K562 (cell line): ENCODE data around the gene ARMH1. TPM values are rescaled to one million over a fixed set of nuclear protein-coding genes. Genes with fewer than 3 reads are reported as not detected.

Experiments
- ARHGAP35 ChIP-seq: fragments of 450-650 bp; IDR thresholded peaks from 2 replicates; pipeline ENCODE4 v1.6.1; 2018; ENCODE audit not compliant: partially characterized antibody
- CC2D1A ChIP-seq: fragments of 450-650 bp; IDR thresholded peaks from 2 replicates; pipeline ENCODE4 v1.6.1; 2017; ENCODE audit warnings: mild to moderate bottlenecking
- DIDO1 ChIP-seq: fragments of 450-650 bp; IDR thresholded peaks from 2 replicates; pipeline ENCODE4 v1.6.1; 2016; ENCODE audit warnings: low read depth, missing biosample characterization, missing genetic modification characterization
- HDAC3 ChIP-seq: fragments of 450-650 bp; IDR thresholded peaks from 2 replicates; pipeline ENCODE4 v1.6.1; 2018; ENCODE audit warnings: borderline replicate concordance, mild to moderate bottlenecking, moderate library complexity; ENCODE audit not compliant: partially characterized antibody
- HNRNPLL ChIP-seq: fragments of 200-400 bp; formaldehyde crosslinking; IDR thresholded peaks from 2 replicates; pipeline ENCODE4 v1.6.1; 2017; ENCODE audit warnings: low read length, low read depth, mild to moderate bottlenecking; ENCODE audit not compliant: poor library complexity, severe bottlenecking
- KLF13 ChIP-seq: fragments of 450-650 bp; IDR thresholded peaks from 2 replicates; pipeline ENCODE4 v1.6.1; 2016; ENCODE audit warnings: missing genetic modification characterization, low read depth, mild to moderate bottlenecking, missing compliant biosample characterization, moderate library complexity, borderline replicate concordance
- MEF2D ChIP-seq: conservative IDR thresholded peaks from 2 replicates; pipeline ENCODE4 v1.6.1; 2016; ENCODE audit warnings: low read depth, missing genetic modification characterization, missing compliant biosample characterization
- MTA2 ChIP-seq: fragments of 450-650 bp; IDR thresholded peaks from 2 replicates; pipeline ENCODE4 v1.6.1; 2016; ENCODE audit warnings: low read depth
- PHF8 ChIP-seq: fragments of 200-600 bp; sonication (generic); IDR thresholded peaks from 2 replicates; pipeline ENCODE4 v1.6.1; 2012; ENCODE audit warnings: mixed run types, mild to moderate bottlenecking, inconsistent platforms, low read length, moderate library complexity, borderline replicate concordance
- RFX7 ChIP-seq: fragments of 250-450 bp; sonication (Bioruptor Pico); IDR thresholded peaks from 2 replicates; pipeline ENCODE4 v1.5.1; 2021; ENCODE audit warnings: mild to moderate bottlenecking
- RHOXF2B ChIP-seq: fragments of 250-450 bp; sonication (Bioruptor Pico); conservative IDR thresholded peaks from 2 replicates; pipeline ENCODE4 v1.5.1; 2021
- XRCC5 ChIP-seq: fragments of 200-400 bp; formaldehyde crosslinking; IDR thresholded peaks from 2 replicates; pipeline ENCODE4 v1.6.1; 2017; ENCODE audit warnings: low read depth, mild to moderate bottlenecking, low read length
- ZNF311 ChIP-seq: fragments of 250-450 bp; sonication (Bioruptor Pico); IDR thresholded peaks from 2 replicates; pipeline ENCODE4 v1.4.0; 2020; ENCODE audit warnings: mild to moderate bottlenecking, moderate library complexity
- ZNF384 ChIP-seq: IDR thresholded peaks from 2 replicates; pipeline ENCODE4 v1.6.1; 2012; ENCODE audit warnings: low read depth, low read length, improper control_type of control experiment
- ZNF41 ChIP-seq: fragments of 250-450 bp; sonication (Bioruptor Pico); conservative IDR thresholded peaks from 2 replicates; pipeline ENCODE4 v1.4.0; 2020; ENCODE audit warnings: mild to moderate bottlenecking
- ZNF436 ChIP-seq: fragments of 250-450, 450-650 bp; sonication (Bioruptor Pico); formaldehyde crosslinking; IDR thresholded peaks from 2 replicates; pipeline ENCODE4 v1.7.0; 2020; ENCODE audit warnings: mild to moderate bottlenecking
- ZNF644 ChIP-seq: fragments of 200-800 bp; sonication (Bioruptor generic); IDR thresholded peaks from 2 replicates; pipeline ENCODE4 v1.6.1; 2016; ENCODE audit warnings: low read depth, missing genetic modification characterization, missing compliant biosample characterization
- ZNF75A ChIP-seq: fragments of 450-650 bp; formaldehyde crosslinking; IDR thresholded peaks from 2 replicates; pipeline ENCODE4 v1.4.0; 2020; ENCODE audit warnings: mild to moderate bottlenecking
- polyA plus RNA-seq, 8 experiments: library from polyadenylated mRNA; depleted of rRNA in 4 of 8; stranded (reverse) in 5 of 8; unstranded in 3 of 8; fragments of >200 nt; fragmentation: Nextera tagmentation in 2 of 8; fragmentation: Illumina TruSeq in 1 of 8; extraction: Ambion mirVana in 2 of 8; extraction: Trizol in 1 of 8; gene quantifications; 2 replicates each; pipeline versions ENCODE4 v1.2.1 to v1.2.3, GENCODE V29; 2011 to 2014; ENCODE audit warnings: inconsistent platforms in 1 of 8, missing spikeins in 1 of 8
- total RNA-seq, 7 experiments: library from RNA; depleted of rRNA in 6 of 7; stranded (reverse); fragments of >200 nt in 6 of 7; fragmentation: Illumina TruSeq in 2 of 7; extraction: Trizol in 2 of 7; gene quantifications; 2 replicates each; pipeline versions ENCODE4 v1.2.1 to v1.2.3, GENCODE V29; 2011 to 2021; ENCODE audit warnings: low replicate concordance in 1 of 7
- TF ChIP-seq, protein P1 (sequence below): sonication (generic); formaldehyde crosslinking; IDR thresholded peaks from 2 replicates; pipeline ENCODE4 v1.8.1; 2023; ENCODE audit warnings: mild to moderate bottlenecking, missing genetic modification reagents
- TF ChIP-seq, protein P2 (sequence below): fragments of 250-450 bp; sonication (Bioruptor Pico); IDR thresholded peaks from 2 replicates; pipeline ENCODE4 v1.9.0; 2021; ENCODE audit warnings: mild to moderate bottlenecking, inconsistent platforms
- TF ChIP-seq, protein P3 (sequence below): sonication (generic); formaldehyde crosslinking; IDR thresholded peaks from 2 replicates; pipeline ENCODE4 v1.8.0; 2022; ENCODE audit warnings: mild to moderate bottlenecking, missing genetic modification reagents
- TF ChIP-seq, protein P4 (sequence below): fragments of 450-650 bp; formaldehyde crosslinking; IDR thresholded peaks from 2 replicates; pipeline ENCODE4 v1.4.0; 2020; ENCODE audit warnings: mild to moderate bottlenecking, mixed read lengths

The ARMH1 gene
- total and polyA plus RNA-seq, 9 of the 15 experiments (the other 6 are each of a cell fraction or from before 2014, with no cell fraction given): 0.41 TPM; not detected in 8

GRCh38 chr1:44730741-44731512 lies 56.4 kb downstream of the ARMH1 start, which contains the start of gene RNU5D-1 (continued):
- TF ChIP-seq, protein P1, sequence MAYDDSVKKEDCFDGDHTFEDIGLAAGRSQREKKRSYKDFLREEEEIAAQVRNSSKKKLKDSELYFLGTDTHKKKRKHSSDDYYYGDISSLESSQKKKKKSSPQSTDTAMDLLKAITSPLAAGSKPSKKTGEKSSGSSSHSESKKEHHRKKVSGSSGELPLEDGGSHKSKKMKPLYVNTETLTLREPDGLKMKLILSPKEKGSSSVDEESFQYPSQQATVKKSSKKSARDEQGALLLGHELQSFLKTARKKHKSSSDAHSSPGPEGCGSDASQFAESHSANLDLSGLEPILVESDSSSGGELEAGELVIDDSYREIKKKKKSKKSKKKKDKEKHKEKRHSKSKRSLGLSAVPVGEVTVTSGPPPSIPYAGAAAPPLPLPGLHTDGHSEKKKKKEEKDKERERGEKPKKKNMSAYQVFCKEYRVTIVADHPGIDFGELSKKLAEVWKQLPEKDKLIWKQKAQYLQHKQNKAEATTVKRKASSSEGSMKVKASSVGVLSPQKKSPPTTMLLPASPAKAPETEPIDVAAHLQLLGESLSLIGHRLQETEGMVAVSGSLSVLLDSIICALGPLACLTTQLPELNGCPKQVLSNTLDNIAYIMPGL (CRISPR knock-in tag): 0 out of 2 replicates have a peak, but pooled peaks have one; percentile 37
- TF ChIP-seq HNRNPLL: peak; percentile 39
- TF ChIP-seq ZNF75A (CRISPR knock-in tag): peak; percentile 85; the same call in 1 of the 2 replicates
- TF ChIP-seq, protein P2, sequence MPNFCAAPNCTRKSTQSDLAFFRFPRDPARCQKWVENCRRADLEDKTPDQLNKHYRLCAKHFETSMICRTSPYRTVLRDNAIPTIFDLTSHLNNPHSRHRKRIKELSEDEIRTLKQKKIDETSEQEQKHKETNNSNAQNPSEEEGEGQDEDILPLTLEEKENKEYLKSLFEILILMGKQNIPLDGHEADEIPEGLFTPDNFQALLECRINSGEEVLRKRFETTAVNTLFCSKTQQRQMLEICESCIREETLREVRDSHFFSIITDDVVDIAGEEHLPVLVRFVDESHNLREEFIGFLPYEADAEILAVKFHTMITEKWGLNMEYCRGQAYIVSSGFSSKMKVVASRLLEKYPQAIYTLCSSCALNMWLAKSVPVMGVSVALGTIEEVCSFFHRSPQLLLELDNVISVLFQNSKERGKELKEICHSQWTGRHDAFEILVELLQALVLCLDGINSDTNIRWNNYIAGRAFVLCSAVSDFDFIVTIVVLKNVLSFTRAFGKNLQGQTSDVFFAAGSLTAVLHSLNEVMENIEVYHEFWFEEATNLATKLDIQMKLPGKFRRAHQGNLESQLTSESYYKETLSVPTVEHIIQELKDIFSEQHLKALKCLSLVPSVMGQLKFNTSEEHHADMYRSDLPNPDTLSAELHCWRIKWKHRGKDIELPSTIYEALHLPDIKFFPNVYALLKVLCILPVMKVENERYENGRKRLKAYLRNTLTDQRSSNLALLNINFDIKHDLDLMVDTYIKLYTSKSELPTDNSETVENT (CRISPR knock-in tag): peak; percentile 98
- peak; percentile 46; the same call in 1 of the 2 replicates for TF ChIP-seq PHF8
- TF ChIP-seq ZNF384: peak; percentile 28; the same call in 1 of the 2 replicates
- peak; percentile 93 for TF ChIP-seq ZNF41
- peak; percentile 10; the same call in 1 of the 2 replicates for TF ChIP-seq ZNF644 (tag)
- TF ChIP-seq CC2D1A: peak; percentile 71
- TF ChIP-seq MTA2: peak; percentile 42
- TF ChIP-seq, protein P3, sequence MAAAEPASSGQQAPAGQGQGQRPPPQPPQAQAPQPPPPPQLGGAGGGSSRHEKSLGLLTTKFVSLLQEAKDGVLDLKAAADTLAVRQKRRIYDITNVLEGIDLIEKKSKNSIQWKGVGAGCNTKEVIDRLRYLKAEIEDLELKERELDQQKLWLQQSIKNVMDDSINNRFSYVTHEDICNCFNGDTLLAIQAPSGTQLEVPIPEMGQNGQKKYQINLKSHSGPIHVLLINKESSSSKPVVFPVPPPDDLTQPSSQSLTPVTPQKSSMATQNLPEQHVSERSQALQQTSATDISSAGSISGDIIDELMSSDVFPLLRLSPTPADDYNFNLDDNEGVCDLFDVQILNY (CRISPR knock-in tag): peak; percentile 97
- TF ChIP-seq ZNF311 (CRISPR knock-in tag): peak; percentile 49; the same call in 1 of the 2 replicates
- peak; percentile 92 for TF ChIP-seq MEF2D (tag)
- TF ChIP-seq KLF13 (tag): peak; percentile 63; the same call in 1 of the 2 replicates
- peak; percentile 97 for TF ChIP-seq ZNF436 (CRISPR knock-in tag)
- peak; percentile 100 for TF ChIP-seq ARHGAP35
- TF ChIP-seq XRCC5: peak; percentile 74
- peak; percentile 94 for TF ChIP-seq RHOXF2B (CRISPR knock-in tag)
- peak; percentile 31; the same call in 1 of the 2 replicates for TF ChIP-seq DIDO1
- TF ChIP-seq, protein P4, sequence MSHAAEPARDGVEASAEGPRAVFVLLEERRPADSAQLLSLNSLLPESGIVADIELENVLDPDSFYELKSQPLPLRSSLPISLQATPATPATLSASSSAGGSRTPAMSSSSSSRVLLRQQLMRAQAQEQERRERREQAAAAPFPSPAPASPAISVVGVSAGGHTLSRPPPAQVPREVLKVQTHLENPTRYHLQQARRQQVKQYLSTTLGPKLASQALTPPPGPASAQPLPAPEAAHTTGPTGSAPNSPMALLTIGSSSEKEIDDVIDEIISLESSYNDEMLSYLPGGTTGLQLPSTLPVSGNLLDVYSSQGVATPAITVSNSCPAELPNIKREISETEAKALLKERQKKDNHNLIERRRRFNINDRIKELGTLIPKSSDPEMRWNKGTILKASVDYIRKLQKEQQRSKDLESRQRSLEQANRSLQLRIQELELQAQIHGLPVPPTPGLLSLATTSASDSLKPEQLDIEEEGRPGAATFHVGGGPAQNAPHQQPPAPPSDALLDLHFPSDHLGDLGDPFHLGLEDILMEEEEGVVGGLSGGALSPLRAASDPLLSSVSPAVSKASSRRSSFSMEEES (CRISPR knock-in tag): peak; percentile 63
- TF ChIP-seq HDAC3: peak; percentile 91
- TF ChIP-seq RFX7 (CRISPR knock-in tag): peak; percentile 99
